Liver (tissue), 3 donors: ENCODE results near the gene C19orf81.
"Not testable (repeated sequence)": the region's sequence is repeated elsewhere in the genome, so short reads cannot be mapped to it uniquely, and the experiment has no call there.

Source experiments
- CTCF ChIP-seq: fragments of 150-350 bp; IDR thresholded peaks from 2 replicates; pipeline ENCODE4 v1.5.1; 2017; ENCODE audit warnings: improper control_type of control experiment, low read depth, low read length; ENCODE audit not compliant: missing input control
- EGR1 ChIP-seq, 2 donors: IDR thresholded peaks; 2 replicates each; pipeline ENCODE4 v1.6.1; 2016 to 2018; ENCODE audit warnings: antibody characterized with exemption in 2 of 2, low read depth in 2 of 2
- GABPA ChIP-seq, 2 donors: IDR thresholded peaks in 1 of 2; conservative IDR thresholded peaks in 1 of 2; 2 replicates each; pipeline ENCODE4 v1.6.1; 2016; ENCODE audit warnings: antibody characterized with exemption in 2 of 2, mild to moderate bottlenecking in 1 of 2, moderate library complexity in 1 of 2
- REST ChIP-seq: IDR thresholded peaks from 2 replicates; pipeline ENCODE4 v1.6.1; 2016; ENCODE audit warnings: antibody characterized with exemption, mild to moderate bottlenecking
- RXRA ChIP-seq, 2 donors: IDR thresholded peaks; 2 replicates each; pipeline ENCODE4 v1.6.1; 2017 to 2018; ENCODE audit warnings: antibody characterized with exemption in 2 of 2, mild to moderate bottlenecking in 1 of 2
- SP1 ChIP-seq: IDR thresholded peaks from 2 replicates; pipeline ENCODE4 v1.6.1; 2018; ENCODE audit warnings: antibody characterized with exemption, mild to moderate bottlenecking
- TAF1 ChIP-seq: conservative IDR thresholded peaks from 2 replicates; pipeline ENCODE4 v1.6.1; 2016; ENCODE audit warnings: antibody characterized with exemption, mild to moderate bottlenecking
- YY1 ChIP-seq: IDR thresholded peaks from 2 replicates; pipeline ENCODE4 v1.6.1; 2016; ENCODE audit warnings: antibody characterized with exemption, mild to moderate bottlenecking
- ZBTB33 ChIP-seq: IDR thresholded peaks from 2 replicates; pipeline ENCODE4 v1.6.1; 2016; ENCODE audit warnings: antibody characterized with exemption
- donor health status: healthy.
- donor health status: healthy.

GRCh38 chr19:50620394-50620906 lies 28.8 kb upstream of the C19orf81 start:
- TF ChIP-seq CTCF; GABPA (IDR thresholded peaks at IDR 0.05 in 1 of 2, conservative IDR thresholded peaks at IDR 0.05 in 1 of 2); REST; TAF1; SP1; YY1; ZBTB33; EGR1 (IDR thresholded peaks at IDR 0.05; ENCODE audit: low read depth in 2 of 2); RXRA (IDR thresholded peaks at IDR 0.05): not testable (repeated sequence)
